Subcutaneous adipose tissue (tissue), 4 donors: ENCODE data around the gene OPA1. TPM values are rescaled to one million over a fixed set of nuclear protein-coding genes. Genes with fewer than 3 reads are reported as not detected.

Source experiments
- total RNA-seq, 4 donors: library from RNA; depleted of rRNA; stranded (reverse); fragments of >200 nt; gene quantifications; one replicate each; pipeline ENCODE4 v1.1.0, GENCODE V29; 2016
- TF ChIP-seq, protein P1 (sequence below): fragments of 450-650 bp; IDR thresholded peaks from one replicate; pipeline ENCODE4 v1.5.1; 2016; ENCODE audit warnings: low read depth, mild to moderate bottlenecking, control low read depth, antibody characterized with exemption, moderate library complexity

Gene OPA1
- total RNA-seq, 4 donors from 2014 or later = 44.4 to 68.5 (median 58.0) TPM

DNA sequence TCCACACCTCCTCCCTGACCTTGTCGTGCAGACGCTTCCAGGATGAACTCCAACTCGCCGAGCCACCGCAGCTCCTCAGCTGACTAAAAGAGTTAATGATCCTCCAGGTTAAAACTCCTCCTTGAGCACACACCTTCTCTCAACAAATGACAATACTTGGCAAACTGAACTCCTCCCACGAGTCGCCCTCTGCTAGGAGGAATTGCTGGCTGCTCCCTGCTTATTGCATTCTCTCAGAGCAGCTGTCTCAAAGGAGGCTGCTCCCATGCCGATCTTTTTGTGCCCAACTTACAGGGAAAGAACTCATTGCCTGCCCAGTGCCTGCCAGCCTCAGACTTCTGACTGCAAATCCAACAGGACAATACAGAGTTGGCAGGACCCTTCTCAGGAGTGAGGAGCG is 38.2 kb upstream of the OPA1 start, which contains the start of gene ATP13A4:
TSS of gene ATP13A4 (minus strand) at position 85 of the 400 bp plus-strand sequence. CDS start 96 bp downstream, outside the sequence.
- TF ChIP-seq, protein P1, sequence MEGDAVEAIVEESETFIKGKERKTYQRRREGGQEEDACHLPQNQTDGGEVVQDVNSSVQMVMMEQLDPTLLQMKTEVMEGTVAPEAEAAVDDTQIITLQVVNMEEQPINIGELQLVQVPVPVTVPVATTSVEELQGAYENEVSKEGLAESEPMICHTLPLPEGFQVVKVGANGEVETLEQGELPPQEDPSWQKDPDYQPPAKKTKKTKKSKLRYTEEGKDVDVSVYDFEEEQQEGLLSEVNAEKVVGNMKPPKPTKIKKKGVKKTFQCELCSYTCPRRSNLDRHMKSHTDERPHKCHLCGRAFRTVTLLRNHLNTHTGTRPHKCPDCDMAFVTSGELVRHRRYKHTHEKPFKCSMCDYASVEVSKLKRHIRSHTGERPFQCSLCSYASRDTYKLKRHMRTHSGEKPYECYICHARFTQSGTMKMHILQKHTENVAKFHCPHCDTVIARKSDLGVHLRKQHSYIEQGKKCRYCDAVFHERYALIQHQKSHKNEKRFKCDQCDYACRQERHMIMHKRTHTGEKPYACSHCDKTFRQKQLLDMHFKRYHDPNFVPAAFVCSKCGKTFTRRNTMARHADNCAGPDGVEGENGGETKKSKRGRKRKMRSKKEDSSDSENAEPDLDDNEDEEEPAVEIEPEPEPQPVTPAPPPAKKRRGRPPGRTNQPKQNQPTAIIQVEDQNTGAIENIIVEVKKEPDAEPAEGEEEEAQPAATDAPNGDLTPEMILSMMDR = no peak

GRCh38 chr3:193556841-193557240 is 36.2 kb upstream of the OPA1 start:
- TF ChIP-seq, protein P1 = no peak

DNA sequence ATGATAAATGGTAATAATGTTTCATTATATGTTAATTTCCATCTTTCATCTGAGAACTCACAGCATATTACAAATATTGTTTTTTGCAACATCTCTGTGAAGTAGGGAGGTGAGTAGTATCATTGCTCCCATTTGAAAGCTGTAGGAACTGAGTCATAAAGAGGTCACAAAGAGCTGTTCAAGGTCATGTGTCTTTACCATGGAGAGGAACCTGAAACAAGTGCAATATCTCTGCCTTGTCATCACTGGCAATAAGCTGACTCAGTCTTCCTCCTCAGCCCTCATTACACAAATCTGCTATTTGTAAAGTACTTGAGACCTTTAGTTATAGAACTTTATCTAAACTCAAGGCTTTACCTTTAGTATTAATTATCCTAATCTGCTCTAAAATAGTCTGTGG is 33.9 kb upstream of the OPA1 start:
- TF ChIP-seq, protein P1 = no peak

DNA sequence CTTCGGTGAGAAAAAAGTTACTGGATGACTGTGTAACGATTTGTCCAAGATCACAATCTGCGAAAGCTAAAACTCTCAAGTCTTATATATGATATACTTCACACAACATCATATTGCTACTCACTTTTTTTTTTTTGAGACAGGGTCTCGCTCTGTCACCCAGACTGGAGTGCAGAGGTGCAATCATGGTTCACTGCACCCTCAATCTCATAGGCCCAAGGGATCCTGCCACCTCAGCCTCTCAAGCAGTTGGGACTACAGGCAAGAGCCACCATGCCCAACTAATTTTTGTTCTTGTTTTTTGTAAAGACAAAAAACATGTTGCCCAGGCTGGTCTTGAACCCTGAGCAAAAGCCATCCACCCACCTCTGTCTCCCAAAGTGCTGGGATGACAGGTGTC is 32.9 kb upstream of the OPA1 start:
- TF ChIP-seq, protein P1 = no peak

DNA sequence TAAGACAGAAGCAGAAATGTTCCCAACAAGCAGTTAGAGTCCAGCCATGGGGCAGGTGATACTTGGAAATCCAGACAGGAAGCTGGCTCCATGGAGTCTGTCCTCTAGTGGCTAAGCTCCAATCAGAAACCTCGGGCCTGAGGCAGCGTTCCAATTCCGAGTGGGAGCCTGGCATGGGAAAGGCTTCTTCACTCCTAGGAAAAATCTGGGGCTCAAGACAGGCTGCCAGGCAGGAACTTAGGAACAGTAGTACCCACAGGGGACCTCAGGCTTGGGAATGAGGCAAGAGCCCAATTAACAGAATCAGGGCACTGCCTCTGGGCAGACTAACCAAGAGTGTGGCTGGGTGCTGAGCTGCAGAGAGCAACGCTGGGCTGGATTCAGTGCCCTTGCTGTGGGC is 32.1 kb upstream of the OPA1 start:
- TF ChIP-seq, protein P1 = no peak

- TF ChIP-seq, protein P1 = no peak
Measured at GRCh38 chr3:193563426-193563825, 29.6 kb upstream of the OPA1 start.

DNA sequence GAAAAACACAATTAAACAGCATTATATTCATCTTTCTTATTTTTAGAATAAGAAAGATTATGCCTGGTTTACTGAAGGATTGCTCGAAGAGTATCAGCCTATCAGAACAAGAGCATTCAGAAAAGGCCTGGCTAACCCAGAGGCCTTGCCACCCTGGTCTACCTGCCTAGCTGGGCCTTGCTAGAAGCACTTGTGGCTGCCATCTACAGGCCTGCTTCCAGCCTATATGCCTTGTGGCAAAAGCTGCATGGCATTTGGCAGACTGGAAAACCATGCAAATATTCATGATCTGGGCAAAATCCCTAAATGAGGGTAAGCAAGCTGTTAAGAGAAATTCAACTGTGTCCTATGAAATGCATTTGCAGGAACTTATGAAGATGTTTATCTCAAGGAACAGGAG is 29.0 kb upstream of the OPA1 start:
- TF ChIP-seq, protein P1 = no peak

DNA sequence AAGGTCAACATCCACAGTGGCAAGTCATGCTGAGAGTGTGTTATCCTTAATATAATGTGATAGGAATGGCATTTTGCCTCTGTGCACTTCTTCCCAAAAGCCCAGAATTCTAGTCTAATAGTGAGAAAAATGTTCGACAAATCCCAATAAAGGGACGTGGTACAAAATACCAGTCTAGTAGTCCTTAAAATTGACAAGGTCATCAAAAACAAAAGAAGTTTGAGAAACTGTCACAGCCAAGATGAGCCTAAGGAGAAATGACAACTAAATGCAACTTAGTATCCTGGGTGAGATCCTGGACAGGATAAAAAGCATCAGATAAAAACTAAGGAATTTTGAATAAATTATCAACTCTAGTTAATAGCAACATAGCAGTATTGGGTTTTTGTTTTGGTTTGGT is 23.9 kb upstream of the OPA1 start:
- TF ChIP-seq, protein P1 = no peak
